H9 (cell line): ENCODE measurements around the gene LRMDA. TPM values are rescaled to one million over a fixed set of nuclear protein-coding genes. Genes with fewer than 3 reads are reported as not detected.

Source experiments
- DNase-seq: peaks from one replicate; pipeline ENCODE4 v3.0.0-alpha.2; 2017
- H2AFZ ChIP-seq: one replicate; pipeline ENCODE4 v1.6.1; 2013; ENCODE audit warnings: mild to moderate bottlenecking, low read length, control low read depth, moderate library complexity
- H2AK5ac ChIP-seq: 2 replicates; pipeline ENCODE4 v1.6.1; 2013; ENCODE audit warnings: low read length, control low read depth, mixed read lengths; ENCODE audit not compliant: insufficient read length
- H2BK120ac ChIP-seq: one replicate; pipeline ENCODE4 v1.6.1; 2013; ENCODE audit warnings: low read depth, mild to moderate bottlenecking, low read length, control low read depth, inconsistent platforms; ENCODE audit not compliant: poor library complexity, severe bottlenecking
- H2BK12ac ChIP-seq: 2 replicates; pipeline ENCODE4 v1.6.1; 2013; ENCODE audit warnings: low read length, control low read depth, mixed read lengths, low read depth; ENCODE audit not compliant: insufficient read length
- H2BK15ac ChIP-seq: 2 replicates; pipeline ENCODE4 v1.6.1; 2013; ENCODE audit warnings: low read depth, low read length, control low read depth
- H2BK20ac ChIP-seq: one replicate; pipeline ENCODE4 v1.6.1; 2013; ENCODE audit warnings: low read depth, mild to moderate bottlenecking, low read length, control low read depth, inconsistent platforms; ENCODE audit not compliant: poor library complexity, severe bottlenecking
- H2BK5ac ChIP-seq: 2 replicates; pipeline ENCODE4 v1.6.1; 2013; ENCODE audit warnings: low read length, control low read depth, mixed read lengths; ENCODE audit not compliant: insufficient read length
- H3K14ac ChIP-seq: 2 replicates; pipeline ENCODE4 v1.6.1; 2013; ENCODE audit warnings: low read length, control low read depth; ENCODE audit not compliant: insufficient read depth
- H3K18ac ChIP-seq: 2 replicates; pipeline ENCODE4 v1.6.1; 2013; ENCODE audit warnings: low read depth, mild to moderate bottlenecking, mixed read lengths, low read length, control low read depth; ENCODE audit not compliant: insufficient read length
- H3K23ac ChIP-seq: 2 replicates; pipeline ENCODE4 v1.6.1; 2013; ENCODE audit warnings: low read length, control low read depth, mixed read lengths, low read depth; ENCODE audit not compliant: insufficient read length
- H3K23me2 ChIP-seq: 2 replicates; pipeline ENCODE4 v1.6.1; 2013; ENCODE audit warnings: low read depth, mild to moderate bottlenecking, mixed read lengths, low read length, control low read depth; ENCODE audit not compliant: insufficient read length, poor library complexity, severe bottlenecking
- H3K27ac ChIP-seq: 2 replicates; pipeline ENCODE4 v1.5.1; 2013; ENCODE audit warnings: low read length, control low read depth, mixed read lengths, low read depth; ENCODE audit not compliant: insufficient read length
- H3K27me3 ChIP-seq: 2 replicates; pipeline ENCODE4 v1.6.1; 2013; ENCODE audit warnings: low read length, control low read depth, inconsistent platforms; ENCODE audit not compliant: insufficient read depth
- H3K4ac ChIP-seq: 2 replicates; pipeline ENCODE4 v1.6.1; 2013; ENCODE audit warnings: low read depth, mild to moderate bottlenecking, control low read depth, inconsistent platforms, low read length, moderate library complexity
- H3K4me1 ChIP-seq: 2 replicates; pipeline ENCODE4 v1.6.1; 2013; ENCODE audit warnings: low read length, control low read depth, inconsistent platforms; ENCODE audit not compliant: insufficient read depth
- H3K4me2 ChIP-seq: 2 replicates; pipeline ENCODE4 v1.6.1; 2013; ENCODE audit warnings: low read length, control low read depth, mixed read lengths; ENCODE audit not compliant: insufficient read length, insufficient read depth
- H3K56ac ChIP-seq: 2 replicates; pipeline ENCODE4 v1.6.1; 2013; ENCODE audit warnings: low read depth, mild to moderate bottlenecking, mixed read lengths, low read length, control low read depth; ENCODE audit not compliant: insufficient read length
- H3K79me1 ChIP-seq: 2 replicates; pipeline ENCODE4 v1.6.1; 2013; ENCODE audit warnings: low read depth, mild to moderate bottlenecking, moderate library complexity, low read length, control low read depth, inconsistent platforms; ENCODE audit not compliant: insufficient read depth, poor library complexity, severe bottlenecking
- H3K79me2 ChIP-seq: 2 replicates; pipeline ENCODE4 v1.6.1; 2013; ENCODE audit warnings: low read length, control low read depth, inconsistent platforms; ENCODE audit not compliant: insufficient read depth
- H3K9ac ChIP-seq: 2 replicates; pipeline ENCODE4 v1.6.1; 2013; ENCODE audit warnings: low read length, control low read depth, mixed read lengths; ENCODE audit not compliant: insufficient read length; ENCODE audit errors: extremely low read depth
- H3K9me3 ChIP-seq: one replicate; pipeline ENCODE4 v1.6.1; 2013; ENCODE audit warnings: low read depth, low read length, inconsistent platforms; ENCODE audit not compliant: control insufficient read depth
- H3T11ph ChIP-seq: one replicate; pipeline ENCODE4 v1.6.1; 2013; ENCODE audit warnings: mild to moderate bottlenecking, low read length, control low read depth, inconsistent platforms
- H4K20me1 ChIP-seq: one replicate; pipeline ENCODE4 v1.6.1; 2013; ENCODE audit not compliant: control insufficient read depth, insufficient read length, insufficient read depth
- H4K5ac ChIP-seq: 2 replicates; pipeline ENCODE4 v1.6.1; 2013; ENCODE audit warnings: low read depth, mild to moderate bottlenecking, mixed read lengths, low read length, control low read depth; ENCODE audit not compliant: insufficient read length
- H4K8ac ChIP-seq: replicated peaks from 2 replicates; pipeline ENCODE4 v1.6.1; 2013; ENCODE audit warnings: low read length, control low read depth, mixed read lengths, low read depth; ENCODE audit not compliant: insufficient read length
- H4K91ac ChIP-seq: 2 replicates; pipeline ENCODE4 v1.6.1; 2013; ENCODE audit warnings: low read depth, mild to moderate bottlenecking, moderate library complexity, mixed read lengths, low read length, control low read depth; ENCODE audit not compliant: insufficient read length
- H3K27ac Mint-ChIP-seq, 3 experiments: 2 replicates in 2 of 3; 3 replicates in 1 of 3; pipeline ENCODE4 v1.8.0; 2020 to 2021; ENCODE audit warnings: mixed read lengths in 3 of 3, mild to moderate bottlenecking in 1 of 3, moderate library complexity in 1 of 3
- H3K27me3 Mint-ChIP-seq: 2 replicates; pipeline ENCODE4 v1.8.0; 2021; ENCODE audit warnings: low read depth, mild to moderate bottlenecking, moderate library complexity, mixed read lengths
- H3K36me3 Mint-ChIP-seq, 3 experiments: 2 replicates in 2 of 3; 3 replicates in 1 of 3; pipeline ENCODE4 v1.8.0; 2020 to 2021; ENCODE audit warnings: low read depth in 3 of 3, mixed read lengths in 3 of 3; ENCODE audit not compliant: insufficient read depth in 1 of 3
- H3K4me1 Mint-ChIP-seq, 2 experiments: 2 replicates each; pipeline ENCODE4 v1.8.0; 2020; ENCODE audit warnings: mixed read lengths in 2 of 2
- H3K4me3 Mint-ChIP-seq, 2 experiments: 2 replicates in 1 of 2; 3 replicates in 1 of 2; pipeline ENCODE4 v1.8.0; 2020 to 2021; ENCODE audit warnings: mild to moderate bottlenecking in 2 of 2, mixed read lengths in 2 of 2, moderate library complexity in 1 of 2
- H3K9me3 Mint-ChIP-seq, 2 experiments: 2 replicates in 1 of 2; 3 replicates in 1 of 2; pipeline ENCODE4 v1.8.0; 2020; ENCODE audit warnings: mild to moderate bottlenecking in 2 of 2, mixed read lengths in 2 of 2, moderate library complexity in 1 of 2
- WGBS: extraction: QIAGEN DNeasy Blood & Tissue Kit; methylation state at CpG from one replicate; pipeline ENCODE4 v1.1.7; 2013; ENCODE audit warnings: missing lambda C conversion rate, low lambda C conversion rate, mixed read lengths; ENCODE audit not compliant: insufficient read length; ENCODE audit errors: extremely low coverage; 5-methylcytosine and 5-hydroxymethylcytosine counted together
- total RNA-seq: library from RNA; stranded (reverse); gene quantifications from 2 replicates; pipeline ENCODE4 v1.2.1, GENCODE V29; 2021
- TF ChIP-seq, protein P1 (sequence below): fragments of 200-600 bp; sonication (generic); conservative IDR thresholded peaks from 3 replicates; pipeline ENCODE4 v1.8.0; 2021; ENCODE audit warnings: antibody characterized with exemption, mild to moderate bottlenecking

Gene LRMDA
- total RNA-seq, 1 experiment from 2014 or later = 1.8 TPM

DNA sequence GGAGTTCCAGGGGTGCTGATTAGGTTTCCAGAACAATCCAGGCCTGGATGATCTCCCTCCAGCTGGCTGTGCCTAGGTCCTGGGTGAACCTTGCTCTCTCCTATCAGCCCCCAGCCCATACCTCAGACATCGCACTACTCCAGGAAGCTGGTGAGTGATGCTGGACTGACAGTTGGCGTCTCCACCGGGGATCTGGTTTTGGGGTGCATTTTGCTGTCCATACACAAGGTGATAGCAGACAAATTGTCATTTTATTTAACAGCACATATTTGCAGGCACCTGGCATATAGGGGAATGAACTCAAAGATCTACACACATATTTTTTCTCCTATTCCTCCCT, 601.2 kb downstream of the LRMDA start:
- Histone ChIP-seq H3K27ac (no peak overlapping the region), H2AFZ (no peak overlapping the region), H2BK20ac (no peak overlapping the region), H4K5ac (no peak overlapping the region), H3K23ac (no peak overlapping the region), H2BK120ac (no peak overlapping the region), H2AK5ac (no peak overlapping the region), H4K20me1 (no peaks in the 10 kb centered on the region), H3K18ac (no peak overlapping the region), H3K4me2 (no peak overlapping the region), H3K56ac (no peak overlapping the region), H3K23me2 (no peaks in the 10 kb centered on the region), H2BK5ac (no peak overlapping the region), H4K8ac (no peak overlapping the region), H4K91ac (no peak overlapping the region), H3K9ac (no peak overlapping the region), H3K79me2 (no peaks in the 10 kb centered on the region), H3T11ph (no peak overlapping the region), H2BK12ac (no peak overlapping the region), H3K4ac (no peak overlapping the region), H3K27me3 (no peaks in the 10 kb centered on the region), H3K9me3 (no peaks in the 10 kb centered on the region), H3K4me1 (peaks cover 2% of the 10 kb centered on the region; the same call in 1 of the 2 replicates), H3K79me1 (no peaks in the 10 kb centered on the region), H2BK15ac (no peak overlapping the region), H3K14ac (no peak overlapping the region)
- no peak overlapping the region for H3K27ac Mint-ChIP-seq
- H3K36me3 Mint-ChIP-seq = no peaks in the 10 kb centered on the region
- peaks cover 13 to 22% of the 10 kb centered on the region in 2 experiments for H3K4me1 Mint-ChIP-seq
- DNase-seq = no peak
- no peaks in the 10 kb centered on the region for H3K9me3 Mint-ChIP-seq
- no peaks in the 10 kb centered on the region for H3K27me3 Mint-ChIP-seq
- TF ChIP-seq, protein P1, sequence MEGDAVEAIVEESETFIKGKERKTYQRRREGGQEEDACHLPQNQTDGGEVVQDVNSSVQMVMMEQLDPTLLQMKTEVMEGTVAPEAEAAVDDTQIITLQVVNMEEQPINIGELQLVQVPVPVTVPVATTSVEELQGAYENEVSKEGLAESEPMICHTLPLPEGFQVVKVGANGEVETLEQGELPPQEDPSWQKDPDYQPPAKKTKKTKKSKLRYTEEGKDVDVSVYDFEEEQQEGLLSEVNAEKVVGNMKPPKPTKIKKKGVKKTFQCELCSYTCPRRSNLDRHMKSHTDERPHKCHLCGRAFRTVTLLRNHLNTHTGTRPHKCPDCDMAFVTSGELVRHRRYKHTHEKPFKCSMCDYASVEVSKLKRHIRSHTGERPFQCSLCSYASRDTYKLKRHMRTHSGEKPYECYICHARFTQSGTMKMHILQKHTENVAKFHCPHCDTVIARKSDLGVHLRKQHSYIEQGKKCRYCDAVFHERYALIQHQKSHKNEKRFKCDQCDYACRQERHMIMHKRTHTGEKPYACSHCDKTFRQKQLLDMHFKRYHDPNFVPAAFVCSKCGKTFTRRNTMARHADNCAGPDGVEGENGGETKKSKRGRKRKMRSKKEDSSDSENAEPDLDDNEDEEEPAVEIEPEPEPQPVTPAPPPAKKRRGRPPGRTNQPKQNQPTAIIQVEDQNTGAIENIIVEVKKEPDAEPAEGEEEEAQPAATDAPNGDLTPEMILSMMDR = no peak
- WGBS = no CpG with 5 or more reads among the region's 3 CpGs
- no peak overlapping the region for H3K4me3 Mint-ChIP-seq
